Measurements from ENCODE around the gene KLHL29.

KLHL29 gene

GRCh38 chr2:23682481-23682880, 297.5 kb downstream of the KLHL29 start:
- DNase-seq (ENCODE audit: low read depth in 2 of 2), result no peak

DNA sequence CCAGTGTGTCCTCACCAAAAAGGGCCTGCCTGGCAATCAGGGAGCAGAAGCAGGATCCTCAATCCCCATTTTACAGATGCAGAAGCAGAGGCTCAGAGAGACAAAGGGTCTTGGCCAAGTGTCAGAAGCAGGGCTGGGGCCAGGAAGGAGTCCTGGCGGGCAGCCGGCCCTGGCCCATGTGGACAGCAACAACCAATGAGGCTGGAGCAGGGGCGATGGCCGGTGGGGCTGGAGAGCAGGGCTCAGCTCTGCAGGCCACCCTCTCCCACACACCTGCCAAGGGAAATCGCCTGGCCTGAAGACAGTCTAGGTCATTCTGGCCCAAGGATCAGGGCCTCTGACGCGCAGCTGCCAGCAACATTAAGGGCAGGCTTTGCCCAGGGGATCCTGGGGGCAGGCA, 298.0 kb downstream of the KLHL29 start:
- no peak for DNase-seq (ENCODE audit: low read depth in 2 of 2)

DNA sequence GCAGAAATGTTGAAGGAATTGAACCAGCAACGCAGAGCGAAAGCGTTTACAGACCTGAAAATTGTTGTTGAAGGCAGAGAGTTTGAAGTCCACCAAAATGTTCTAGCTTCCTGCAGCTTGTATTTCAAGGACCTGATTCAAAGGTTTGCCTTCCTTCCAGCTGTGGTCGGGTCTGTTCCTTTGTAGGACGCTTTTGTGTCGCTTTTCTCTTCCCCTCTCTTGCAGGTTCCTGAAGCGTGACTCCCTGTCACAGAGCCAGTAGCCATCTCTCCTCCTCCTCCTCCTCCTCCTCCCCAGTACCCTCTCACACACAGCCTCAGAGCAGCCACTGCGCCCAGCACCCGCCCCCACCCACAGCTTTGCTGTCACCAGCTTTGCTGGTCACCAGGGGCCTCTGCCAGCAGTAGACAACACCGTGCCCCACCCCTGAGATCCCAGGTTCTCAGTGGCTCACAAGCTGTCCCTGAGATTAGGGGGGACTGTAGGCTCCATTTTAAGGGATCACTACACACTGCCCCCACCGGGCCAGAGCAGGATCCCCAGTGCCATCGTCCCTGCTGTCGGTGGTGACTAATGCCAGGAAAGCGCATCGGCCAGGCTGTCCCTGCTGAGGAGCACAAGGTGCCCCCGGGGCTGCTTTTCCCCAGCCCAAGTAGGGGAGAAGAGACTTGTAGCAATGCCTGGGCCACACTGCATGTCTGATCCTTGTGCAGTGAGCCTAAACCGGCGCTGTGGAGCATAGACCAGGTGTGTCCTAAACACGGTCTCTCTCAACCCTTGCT, 299.6 kb downstream of the KLHL29 start:
- DNase-seq (ENCODE audit: low read depth in 2 of 2), result no peak

DNA sequence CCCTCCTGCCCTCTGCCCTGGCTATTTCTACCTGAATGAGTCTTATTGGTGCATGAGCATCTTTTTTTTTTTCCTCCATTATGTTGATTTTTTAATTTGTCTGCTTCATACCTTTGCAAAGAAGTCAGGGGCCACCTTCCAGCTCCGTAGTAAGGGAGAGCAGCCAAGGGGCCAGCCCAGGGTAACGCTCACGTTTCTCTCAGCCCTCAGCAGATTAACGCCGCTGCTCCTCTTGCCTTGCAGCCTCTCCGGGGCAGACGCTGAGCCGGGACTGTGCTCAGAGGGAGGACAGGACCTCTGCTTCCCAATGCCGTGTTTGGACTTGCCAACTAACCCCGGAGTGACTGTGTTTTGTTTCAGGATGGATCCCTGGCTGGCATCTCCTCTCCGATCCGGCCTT, 300.2 kb downstream of the KLHL29 start:
- no peak for DNase-seq (ENCODE audit: low read depth in 2 of 2)

DNA sequence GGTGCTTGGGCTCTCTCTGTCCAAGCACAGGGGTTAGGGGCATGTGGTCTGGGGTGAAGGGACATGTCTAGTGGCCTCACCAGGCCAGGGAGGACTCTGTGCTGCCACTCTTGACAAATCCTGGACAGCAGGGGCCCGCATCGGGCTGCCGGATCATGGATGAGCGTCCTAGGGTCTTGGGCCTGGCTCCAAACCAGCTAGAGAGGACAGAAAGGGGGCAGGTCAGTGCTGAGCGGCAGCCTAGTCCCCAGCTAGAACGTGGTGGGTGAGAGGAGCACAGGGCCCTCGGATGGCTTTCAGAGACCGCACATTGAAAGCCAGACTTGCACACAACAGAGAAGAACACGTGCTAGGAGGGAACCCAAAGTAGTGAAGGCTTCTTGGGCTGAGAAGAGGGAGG, 300.7 kb downstream of the KLHL29 start:
- DNase-seq (ENCODE audit: low read depth in 2 of 2), result no peak

DNA sequence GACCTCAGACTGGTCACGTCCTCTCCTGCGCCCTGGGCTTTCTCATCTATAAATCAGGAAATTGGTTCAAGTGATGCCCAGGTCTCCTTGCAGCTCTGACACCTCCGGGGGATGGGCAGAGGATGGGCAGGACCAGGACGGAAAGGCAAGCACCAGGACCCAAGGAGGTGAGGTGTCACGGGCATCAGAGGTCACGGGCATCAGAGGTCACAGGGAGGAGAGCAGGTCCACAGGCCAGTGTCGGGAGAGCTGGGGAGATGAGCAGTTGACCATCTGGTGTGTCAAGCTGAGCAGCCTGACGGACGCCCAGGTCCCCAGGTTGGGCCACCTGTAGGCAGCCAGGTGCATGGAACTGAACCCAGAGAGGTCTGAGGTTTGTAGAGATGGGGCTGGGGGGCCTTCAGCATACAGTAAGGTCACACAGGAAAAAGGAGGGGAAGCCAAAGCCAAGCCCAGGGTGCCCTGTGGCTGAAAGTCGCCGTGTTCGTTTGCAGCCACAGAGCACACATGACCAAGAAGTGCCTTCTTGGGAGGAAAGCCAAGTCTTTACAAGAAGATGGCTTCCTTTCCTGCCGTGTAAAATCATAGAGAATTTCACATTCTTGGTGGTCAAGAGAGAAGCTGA, 301.5 kb downstream of the KLHL29 start:
- no peak for DNase-seq (ENCODE audit: low read depth in 2 of 2)

GRCh38 chr2:23687214-23687613, 302.2 kb downstream of the KLHL29 start:
- DNase-seq (ENCODE audit: low read depth in 2 of 2), result no peak

- DNase-seq (ENCODE audit: low read depth in 2 of 2), result no peak
These were observed 302.7 kb downstream of the KLHL29 start for GRCh38 chr2:23687713-23688112.

GRCh38 chr2:23688486-23689130, 303.6 kb downstream of the KLHL29 start:
- DNase-seq (ENCODE audit: low read depth in 2 of 2), result no peak

DNA sequence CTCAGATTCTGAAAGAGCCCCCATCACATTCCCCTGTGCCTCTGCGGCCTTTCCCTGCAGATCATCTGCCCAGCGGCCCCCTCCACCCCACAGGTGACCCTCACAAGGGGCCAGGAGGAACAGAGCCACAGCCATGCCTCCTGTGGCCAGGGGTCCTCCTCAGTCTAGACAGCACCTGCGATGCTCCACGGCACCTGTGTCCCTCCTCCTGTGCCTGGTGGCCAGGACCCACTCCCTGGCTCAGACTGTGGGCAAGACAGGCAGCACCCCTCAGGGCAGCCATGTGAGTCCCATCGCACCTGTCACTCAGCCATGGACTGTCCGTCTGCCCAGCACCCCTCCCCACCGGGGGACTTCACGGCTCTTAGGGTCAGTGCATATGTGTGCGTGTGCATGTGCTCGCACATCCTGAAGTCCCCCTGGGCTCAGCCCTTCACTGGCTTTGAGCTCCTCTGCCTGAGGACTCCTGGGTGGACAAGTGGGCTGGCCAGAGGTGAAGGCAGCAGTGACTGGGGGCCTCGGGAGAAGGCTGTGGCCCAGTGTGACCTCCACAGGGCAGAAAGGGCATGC, 304.2 kb downstream of the KLHL29 start:
- no peak for DNase-seq (ENCODE audit: low read depth in 2 of 2)

- DNase-seq (ENCODE audit: low read depth in 2 of 2), result no peak
These were observed 304.9 kb downstream of the KLHL29 start for GRCh38 chr2:23689891-23690290.

DNA sequence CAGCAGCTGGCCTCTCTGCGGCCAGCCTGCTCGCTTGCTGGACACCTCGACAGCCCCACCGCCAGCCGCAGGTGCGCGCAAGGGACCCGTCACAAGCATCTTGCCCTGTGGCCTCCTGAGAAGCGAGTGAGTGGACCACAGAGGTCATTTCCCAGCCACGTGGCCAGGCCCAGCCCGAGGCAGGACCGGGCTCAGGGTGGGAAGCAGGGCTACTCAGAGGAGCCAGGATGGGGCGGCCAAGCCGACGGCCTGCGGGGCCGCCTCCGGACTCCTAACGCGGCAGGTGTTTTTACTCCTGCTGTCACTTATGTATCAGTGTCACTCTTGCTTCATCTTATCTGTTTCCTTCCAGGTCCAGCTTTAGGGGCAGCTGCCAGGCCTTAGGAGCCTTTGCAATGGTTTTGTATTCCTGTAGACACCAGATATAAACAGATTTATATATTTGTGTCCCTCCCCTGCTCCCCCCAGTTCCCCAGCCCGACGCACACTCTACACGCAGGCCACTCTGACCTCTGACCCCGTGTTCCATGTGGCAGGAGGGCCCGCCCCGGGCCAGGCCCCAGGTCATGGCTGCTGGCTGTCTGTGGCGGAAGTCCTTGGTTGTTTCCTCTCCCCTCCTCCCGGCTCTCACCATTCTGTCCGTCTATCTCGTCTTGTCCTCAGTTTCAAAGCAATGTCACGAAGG, 305.6 kb downstream of the KLHL29 start:
- no peak for DNase-seq (ENCODE audit: low read depth in 2 of 2)

- no peak for DNase-seq (ENCODE audit: low read depth in 2 of 2)
These were observed 306.1 kb downstream of the KLHL29 start for GRCh38 chr2:23691106-23691470.

DNA sequence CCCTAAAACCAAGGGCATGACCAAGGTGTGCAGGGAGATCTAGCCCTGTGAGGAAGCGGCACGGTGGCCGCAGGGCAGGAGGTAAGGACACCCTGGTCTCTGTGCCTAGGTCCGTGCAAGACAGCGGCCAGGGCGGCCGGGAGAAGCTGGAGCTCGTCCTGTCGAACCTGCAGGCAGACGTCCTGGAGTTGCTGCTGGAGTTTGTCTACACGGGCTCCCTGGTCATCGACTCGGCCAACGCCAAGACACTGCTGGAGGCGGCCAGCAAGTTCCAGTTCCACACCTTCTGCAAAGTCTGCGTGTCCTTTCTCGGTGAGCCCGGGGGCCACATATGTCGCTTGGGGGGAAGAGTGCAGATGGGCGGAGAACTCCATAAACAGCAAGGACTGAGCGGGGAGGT, 306.6 kb downstream of the KLHL29 start:
- no peak for DNase-seq (ENCODE audit: low read depth in 2 of 2)

DNA sequence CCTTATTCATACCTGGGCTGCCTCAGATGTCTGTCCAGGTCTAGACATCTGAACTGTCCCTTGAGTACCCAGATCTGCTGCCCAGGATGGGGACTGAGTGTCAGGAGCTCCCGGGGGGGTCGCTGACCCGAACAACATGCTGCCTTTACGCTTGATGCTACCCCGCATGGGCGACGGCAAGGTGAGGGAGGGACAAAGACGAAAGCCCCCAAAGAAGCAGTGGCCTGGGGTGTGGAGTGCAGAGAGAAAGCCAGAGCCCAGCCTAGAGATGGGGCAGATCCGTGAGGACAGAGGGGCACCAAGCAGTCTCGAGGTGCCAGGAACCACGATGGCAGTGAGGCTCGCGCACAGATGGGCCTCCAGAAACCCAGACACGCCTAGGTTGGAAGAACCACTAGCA, 307.3 kb downstream of the KLHL29 start:
- no peak for DNase-seq (ENCODE audit: low read depth in 2 of 2)

DNA sequence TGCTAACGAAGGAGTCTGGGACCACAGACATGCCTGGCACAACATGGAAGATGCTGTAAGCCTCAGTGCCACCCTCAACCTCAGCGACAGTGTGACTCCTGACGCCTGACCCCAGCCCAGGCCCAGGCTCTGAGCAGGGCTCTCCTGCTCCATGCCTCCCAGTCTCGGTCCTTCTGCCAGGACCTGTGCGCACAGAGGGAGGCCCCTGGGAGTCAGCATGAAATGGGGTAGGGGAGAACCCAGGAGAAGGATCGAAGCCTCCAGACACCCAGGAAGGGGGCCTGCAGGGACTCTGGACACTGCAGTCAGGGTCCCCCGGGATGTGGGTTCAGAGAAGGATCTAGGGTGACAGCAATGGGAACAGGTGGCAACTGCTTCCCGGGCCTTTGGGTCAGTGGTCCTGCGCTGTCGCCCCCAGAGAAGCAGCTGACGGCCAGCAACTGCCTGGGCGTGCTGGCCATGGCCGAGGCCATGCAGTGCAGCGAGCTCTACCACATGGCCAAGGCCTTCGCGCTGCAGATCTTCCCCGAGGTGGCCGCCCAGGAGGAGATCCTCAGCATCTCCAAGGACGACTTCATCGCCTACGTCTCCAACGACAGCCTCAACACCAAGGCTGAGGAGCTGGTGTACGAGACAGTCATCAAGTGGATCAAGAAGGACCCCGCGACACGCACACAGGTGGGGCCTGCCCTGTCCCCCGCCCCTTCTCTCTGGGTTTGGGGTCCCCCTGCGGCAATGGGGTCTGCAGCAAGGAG, 308.0 kb downstream of the KLHL29 start:
- no peak for DNase-seq (ENCODE audit: low read depth in 2 of 2)

DNA sequence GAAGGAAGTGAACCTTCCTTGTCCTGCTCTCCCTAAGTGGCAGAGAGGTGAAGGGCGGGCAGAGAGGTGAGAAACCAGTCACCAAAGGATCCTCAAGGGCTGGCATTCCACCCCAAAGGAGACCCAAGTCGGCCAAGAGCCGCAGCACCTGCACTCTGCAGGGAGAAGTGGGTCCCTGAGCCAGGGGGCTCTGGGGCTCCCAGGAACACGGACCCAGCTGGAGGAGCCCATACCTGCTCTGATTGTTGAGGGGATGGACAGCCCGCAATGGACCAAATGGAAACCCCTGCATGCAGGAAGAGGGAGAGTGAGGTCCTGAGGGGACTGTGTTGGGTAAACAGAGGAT, 308.6 kb downstream of the KLHL29 start:
- no peak for DNase-seq (ENCODE audit: low read depth in 2 of 2)

GRCh38 chr2:23694058-23695045, 309.4 kb downstream of the KLHL29 start:
- DNase-seq (ENCODE audit: low read depth in 2 of 2), result no peak

- DNase-seq (ENCODE audit: low read depth in 2 of 2), result no peak
These were observed 310.4 kb downstream of the KLHL29 start for GRCh38 chr2:23695214-23695889.

Measured in stimulated activated CD8-positive, alpha-beta memory T cell treated with anti-CD3 and anti-CD28 coated beads, Interleukin-2, amount 100 ng/mL, for 1 hour (primary cell).